Amniotic stem cell (primary cell): ENCODE results near the gene TMA16.
"Not testable (repeated sequence)": the region's sequence is repeated elsewhere in the genome, so short reads cannot be mapped to it uniquely, and the experiment has no call there.

ENCODE experiments used
- DNase-seq: peaks from one replicate; lab custom pipeline; 2025; lab: John Stamatoyannopoulos, UW

TMA16 gene

DNA sequence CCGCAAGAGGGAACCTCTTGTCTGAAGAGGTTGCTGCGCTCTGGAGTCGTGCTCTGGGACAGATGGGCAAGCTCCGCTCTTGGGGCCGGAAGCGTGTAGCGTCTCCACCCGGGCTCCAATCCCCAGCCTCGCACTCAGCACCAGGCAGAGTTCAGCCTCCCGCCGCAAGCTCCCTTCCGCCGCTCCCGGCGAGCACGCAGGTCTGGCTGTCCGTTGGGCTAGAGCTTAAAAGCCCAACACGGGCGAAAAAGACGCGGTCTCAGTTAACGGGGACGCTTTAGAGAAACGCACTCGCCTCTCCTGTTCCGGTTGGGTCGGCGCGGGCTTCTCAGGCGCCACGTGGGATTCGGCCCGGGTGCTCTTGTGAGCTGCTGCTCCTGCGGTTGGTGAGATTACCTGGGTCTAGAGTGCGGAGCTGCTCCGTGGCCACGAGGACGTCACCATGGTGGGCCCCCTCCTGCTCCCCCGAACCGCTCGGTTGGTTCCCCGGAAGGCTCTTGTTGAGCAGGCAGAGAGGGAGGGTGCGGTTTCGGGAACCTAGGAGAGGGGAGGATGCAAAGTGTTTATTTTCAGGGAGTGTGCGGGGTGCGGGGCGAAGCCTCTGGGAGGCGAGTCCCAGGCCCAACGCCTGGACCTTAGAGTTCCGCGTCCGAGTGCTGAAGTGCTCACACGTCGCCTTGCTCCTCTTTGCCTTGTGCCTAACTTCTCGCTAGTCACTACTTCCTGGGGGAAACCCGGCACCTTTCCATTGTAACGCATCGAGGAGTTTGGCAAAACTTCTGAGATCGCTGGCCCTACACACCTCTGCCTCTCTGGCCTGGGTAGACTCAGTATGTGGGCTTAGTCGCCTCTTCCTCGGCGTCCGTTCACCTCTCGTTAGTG is at the start of gene TMA16:
Gene TMA16, plus strand, starts transcription at position 331 of the 882 bp plus-strand sequence. Its CDS starts 112 bp downstream, at position 443.
- peak; percentile 86 for DNase-seq

DNA sequence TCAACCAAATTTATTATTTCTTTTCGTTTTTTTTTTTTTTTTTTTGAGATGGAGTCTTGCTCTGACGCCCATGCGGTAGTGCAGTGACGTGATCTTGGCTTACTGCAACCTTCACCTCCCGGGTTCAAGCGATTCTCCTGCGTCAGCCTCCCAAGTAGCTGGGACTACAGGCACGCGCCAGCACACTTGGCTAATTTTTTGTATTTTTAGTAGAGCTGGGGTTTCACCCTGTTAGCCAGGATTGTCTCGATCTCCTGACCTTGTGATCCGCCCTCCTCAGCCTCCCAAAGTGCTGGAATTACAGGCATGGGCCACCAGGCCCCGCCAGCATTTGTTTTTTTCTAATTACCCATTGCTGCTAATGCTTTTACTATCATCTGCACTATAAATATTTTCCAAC is 47.5 kb upstream of the TMA16 start:
- not testable (repeated sequence) for DNase-seq

DNA sequence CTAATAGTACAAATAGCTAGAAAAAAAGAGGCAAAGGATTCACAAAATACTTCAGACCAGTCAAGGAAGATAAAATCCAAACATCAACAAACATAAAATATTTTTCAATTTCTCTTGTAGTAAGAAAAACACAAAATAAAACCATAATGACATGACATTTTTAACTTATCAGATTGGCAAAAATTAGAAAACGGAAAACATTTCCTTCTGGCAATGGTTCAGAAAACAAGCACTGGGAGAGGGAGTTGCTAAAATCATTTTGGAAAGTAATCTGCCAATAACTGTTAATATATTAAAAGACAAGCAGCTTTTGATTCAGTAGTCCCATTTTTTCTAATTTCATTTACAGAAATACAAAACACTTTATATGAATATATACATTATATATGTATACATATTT is 47.0 kb upstream of the TMA16 start:
- DNase-seq: no peak

DNA sequence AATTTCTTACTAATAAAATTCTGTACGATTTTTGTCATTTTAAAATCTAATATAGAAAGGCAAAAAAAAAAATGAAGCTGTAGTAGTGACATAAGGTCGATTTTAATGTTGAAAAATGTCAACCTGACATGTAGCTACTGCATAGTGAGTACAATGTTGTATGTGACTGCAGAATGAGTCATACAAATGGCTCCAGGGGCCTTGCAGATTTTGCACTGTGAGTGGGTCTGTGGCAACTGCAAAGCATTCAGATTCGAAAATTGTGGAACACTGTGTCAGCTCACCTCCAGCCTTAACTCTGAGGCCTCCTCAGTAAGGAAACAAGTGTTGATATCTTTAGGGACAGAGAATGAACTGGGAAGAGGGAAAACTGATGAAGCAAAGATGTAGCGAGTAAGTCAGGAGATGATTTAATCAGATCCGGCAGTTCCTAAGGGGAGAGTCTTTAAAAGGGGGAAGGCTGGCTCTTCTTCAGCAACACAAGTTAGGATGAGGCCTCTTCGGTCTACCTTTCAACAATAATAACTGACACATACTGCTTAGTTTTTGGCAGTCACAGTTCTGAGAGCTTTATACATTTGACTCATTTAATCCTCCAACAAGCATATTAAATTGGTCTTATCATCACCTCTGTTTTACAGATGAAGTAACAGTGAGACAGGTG is 45.8 kb upstream of the TMA16 start:
- no peak for DNase-seq

DNA sequence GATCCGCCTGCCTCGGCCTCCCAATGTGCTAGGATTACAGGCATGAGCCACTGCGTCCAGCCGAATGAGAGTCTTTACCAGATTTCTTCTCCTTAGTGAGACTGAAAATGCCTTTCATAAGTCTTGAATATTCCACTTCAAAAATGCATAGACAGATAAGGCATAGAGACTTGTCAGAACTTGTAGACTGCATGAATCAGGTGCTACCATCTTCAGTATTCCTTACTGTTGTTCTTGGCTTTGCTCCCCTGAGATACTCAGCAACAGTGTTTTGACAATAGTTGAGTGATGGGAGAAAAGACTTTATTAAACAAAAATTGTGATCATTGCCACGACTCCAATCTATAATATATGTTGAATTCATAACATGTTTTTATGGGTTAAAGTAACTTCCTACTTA is 31.9 kb upstream of the TMA16 start:
- no peak for DNase-seq

DNA sequence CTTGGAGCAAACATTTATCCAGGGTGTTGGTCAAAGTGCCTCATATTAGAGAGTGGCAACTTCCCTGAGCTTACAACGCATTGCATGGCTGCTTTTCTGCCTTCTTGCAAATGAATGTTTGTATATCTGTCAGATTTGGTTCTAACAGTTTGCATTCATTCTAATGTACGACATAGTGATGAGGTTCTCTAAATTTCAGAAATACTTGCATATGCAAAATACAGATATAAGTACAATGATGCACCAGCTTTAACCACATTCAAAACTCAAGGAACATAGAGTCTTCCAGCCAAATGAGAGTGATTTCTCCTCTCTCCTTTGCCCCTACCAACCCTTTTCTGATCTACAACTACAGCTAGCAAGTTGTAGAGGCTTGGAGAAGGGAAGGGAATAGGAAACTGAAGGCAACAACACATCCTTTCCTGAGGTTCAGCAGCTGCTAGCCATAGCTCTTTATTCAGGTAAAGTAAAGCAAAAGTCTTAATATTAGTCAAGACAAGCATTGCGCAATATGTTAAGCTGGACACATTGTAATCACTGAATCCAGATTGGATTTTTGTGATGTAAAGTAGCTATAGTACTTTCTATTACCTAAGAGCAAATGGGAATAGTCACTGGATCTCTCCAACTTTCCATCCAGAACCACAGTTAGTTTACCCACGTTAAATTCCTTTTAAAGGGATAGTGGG is 27.3 kb upstream of the TMA16 start:
- DNase-seq: no peak

DNA sequence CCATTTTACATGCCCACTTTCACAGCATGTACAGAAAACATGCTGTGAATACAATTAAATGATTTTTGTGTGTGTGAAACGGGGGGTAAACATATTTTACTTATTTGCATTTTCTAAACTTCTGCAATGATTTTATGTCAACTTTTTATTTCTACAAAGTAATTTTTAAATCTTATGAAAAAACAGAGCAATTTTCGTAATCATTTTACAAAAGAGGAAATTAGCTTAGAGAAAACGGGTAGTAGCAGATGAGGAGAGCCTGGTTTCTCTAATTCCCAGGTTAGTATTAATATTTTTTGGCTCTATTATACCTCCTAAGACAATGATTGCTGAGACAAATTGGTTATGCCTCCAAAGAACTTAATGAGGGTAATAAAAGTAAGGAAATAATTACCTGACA is 24.1 kb upstream of the TMA16 start:
- DNase-seq: no peak

DNA sequence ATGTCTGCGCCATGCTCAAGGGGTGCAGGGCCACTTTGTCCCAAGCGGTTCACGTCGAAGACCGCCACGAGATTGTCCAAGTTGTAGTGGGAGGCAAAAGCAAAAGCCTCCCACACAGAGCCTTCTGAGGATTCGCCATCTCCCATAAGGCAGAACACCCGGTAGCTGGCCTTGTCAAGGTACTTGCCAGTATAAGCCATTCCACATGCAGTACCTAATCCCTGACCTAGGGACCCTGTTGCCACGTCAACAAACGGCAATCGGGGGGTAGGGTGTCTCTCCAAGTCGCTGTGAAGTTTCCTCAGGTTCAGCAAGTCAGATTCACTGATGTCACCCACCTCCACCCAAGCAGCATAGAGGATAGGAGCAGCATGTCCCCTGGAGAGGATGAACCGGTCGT is 21.4 kb upstream of the TMA16 start:
- no peak for DNase-seq

DNA sequence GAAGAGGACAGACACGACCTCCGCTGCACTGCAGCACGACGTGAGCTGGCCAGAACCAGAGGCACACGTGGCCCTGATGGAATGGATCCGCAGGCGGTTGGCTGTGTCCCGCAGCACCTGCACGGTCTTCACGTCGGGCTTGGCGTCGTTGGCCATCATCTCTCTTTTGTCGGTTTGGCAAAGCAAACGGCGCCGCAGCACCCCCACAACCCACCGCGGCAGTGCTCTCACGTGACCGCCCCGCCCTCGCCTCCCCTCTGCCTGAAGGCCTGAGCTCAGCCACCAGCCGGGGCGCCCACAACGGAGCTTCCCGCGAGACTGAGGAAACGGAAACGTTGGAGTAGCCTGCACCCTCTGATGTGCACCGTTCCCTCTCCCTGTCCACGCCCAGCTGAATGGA is 20.9 kb upstream of the TMA16 start, which contains the start of gene TKTL2:
Gene TKTL2, minus strand, starts transcription at position 179 of the 400 bp plus-strand sequence. Its CDS starts 20 bp downstream, at position 159.
- DNase-seq: no peak

DNA sequence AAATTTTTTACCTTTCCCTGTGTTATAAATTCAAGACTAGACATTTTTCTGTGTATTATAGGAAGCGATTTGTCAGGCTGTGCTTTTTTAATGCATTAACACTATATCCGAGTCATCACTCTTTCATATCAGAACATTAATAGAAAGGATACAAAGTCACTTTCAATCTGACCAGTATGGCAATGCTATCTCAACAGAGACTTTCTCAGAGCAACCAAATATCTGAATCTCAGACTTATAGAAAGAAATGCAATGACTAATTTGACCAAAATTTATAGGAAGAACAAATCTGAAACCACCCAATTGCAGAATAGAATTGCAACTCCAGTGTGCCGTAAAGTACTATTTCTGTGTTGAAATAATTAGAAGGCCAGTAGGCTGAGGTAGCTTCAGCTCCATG is 20.5 kb upstream of the TMA16 start:
- DNase-seq: no peak

DNA sequence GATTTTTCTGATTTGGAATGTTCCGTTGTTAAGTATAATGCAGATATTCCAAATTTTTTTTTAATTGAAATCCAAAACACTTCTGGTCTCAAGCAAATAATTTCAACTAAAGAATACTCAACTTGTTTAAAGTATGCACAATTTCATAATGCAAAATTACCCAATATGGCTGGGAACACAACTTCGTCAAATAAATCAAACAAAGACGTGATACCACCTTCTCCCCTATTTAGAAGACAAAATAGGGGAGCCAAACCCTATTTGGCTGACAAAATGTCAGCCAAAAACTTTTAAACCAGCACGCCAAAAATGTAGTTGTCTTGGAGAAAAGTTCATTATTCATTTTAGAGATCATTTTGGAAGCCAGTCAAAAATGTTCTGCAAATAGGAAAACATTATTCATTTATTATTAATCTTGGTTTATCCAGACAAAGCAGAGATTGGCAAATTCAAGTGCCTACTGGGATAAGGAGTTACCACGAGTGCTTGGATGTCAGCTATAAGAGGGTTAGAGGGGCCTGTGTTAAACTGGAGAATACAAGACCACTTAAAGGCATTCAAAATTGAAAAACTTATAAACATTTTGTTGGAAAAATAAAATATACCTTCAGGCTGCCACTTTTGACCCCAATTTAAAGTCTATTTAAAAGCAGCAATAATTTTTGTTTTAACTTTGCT is 17.6 kb upstream of the TMA16 start:
- DNase-seq: no peak

DNA sequence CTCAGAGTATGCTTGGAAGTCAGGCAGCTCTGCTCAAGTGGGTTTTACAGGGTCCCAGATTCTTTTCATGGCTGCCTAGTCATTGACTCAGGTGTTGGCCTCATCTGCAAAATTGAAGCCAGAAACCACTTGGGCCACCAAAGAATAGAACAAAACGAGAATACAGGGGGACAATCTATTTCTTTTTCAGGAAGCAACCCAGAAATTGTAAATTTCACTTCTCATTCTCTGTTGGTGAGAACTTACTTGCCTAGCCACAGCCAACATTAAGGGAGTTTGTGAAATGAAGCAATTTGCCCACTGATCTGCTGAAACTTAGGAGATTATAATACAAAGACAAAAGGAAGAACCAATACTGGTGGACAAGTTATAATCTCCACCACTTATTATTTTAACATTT is 12.3 kb upstream of the TMA16 start:
- DNase-seq: no peak

DNA sequence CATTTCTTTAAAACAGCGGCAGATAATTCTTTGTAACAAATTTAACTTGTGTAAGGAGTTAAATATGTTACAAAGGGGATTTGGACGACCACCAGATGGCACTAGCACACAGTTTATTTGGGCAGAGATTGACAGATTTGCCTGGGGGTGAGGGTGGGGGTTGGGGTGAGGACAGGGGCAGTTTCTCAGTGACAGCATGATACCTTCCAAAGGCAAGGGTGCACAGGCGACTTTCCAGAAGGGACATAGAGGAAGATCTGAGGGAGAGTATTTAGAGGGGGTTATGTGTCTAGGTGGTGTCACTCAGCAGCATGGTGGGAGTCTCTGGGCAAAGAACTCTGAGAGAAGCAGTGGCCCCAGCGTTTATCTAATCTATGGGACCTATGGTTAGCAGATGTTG is 9.6 kb upstream of the TMA16 start:
- peak; percentile 58 for DNase-seq

DNA sequence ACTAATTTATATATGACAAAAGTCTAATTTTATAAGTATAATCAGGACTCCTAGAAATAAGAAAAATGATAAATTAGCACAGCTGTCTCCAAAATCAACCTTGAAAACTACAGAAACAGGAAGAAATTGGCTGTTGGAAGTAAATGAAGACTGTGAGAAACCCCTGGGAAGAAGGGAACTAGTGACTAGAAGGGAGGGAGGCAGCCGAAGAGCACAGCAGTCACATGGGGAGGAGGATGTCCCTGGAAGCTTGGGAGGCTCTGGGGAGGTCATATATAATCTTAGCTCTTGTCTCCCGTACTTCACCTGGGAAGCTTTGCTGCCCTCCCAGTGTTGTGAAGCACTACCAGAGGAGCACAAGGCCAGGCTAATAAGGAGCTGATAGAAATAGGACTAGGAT is 8.9 kb upstream of the TMA16 start:
- DNase-seq: no peak

DNA sequence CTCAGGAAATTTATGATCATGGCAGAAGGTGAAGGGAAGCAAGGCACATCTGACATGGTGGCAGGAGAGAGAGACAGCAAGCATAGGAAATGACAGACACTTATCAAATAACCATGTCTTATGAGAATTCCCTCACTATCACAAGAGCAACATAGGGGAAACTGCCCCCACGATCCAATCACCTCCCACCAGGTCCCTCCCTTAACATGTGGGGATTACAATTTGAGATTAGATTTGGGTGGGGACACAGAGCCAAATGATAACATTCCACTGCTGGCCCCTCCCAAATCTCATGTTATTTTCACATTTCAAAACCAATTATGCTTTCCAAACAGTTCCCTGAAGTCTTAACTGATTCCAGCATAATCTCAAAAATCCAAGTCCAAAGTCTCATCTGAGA is 8.2 kb upstream of the TMA16 start:
- DNase-seq: no peak

DNA sequence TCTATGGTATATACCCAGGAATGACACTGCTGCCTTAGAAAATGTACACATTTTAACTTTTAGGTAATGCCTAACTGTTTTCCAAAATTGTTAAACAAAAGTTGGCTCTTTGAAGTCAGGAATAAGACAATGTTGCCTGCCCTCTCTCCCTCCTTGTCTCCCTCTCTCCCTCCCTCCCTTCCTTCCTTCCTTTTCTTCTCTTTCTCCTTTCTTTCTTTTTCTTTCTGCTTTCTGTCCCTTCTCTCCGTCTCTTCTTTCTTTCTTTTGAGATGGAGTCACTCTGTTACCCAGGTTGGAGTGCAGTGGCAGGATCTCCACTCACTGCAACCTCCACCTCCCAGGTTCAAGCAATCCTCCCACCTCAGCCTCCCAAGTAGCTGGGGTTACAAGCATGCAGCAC is 4.6 kb upstream of the TMA16 start:
- DNase-seq: no peak

DNA sequence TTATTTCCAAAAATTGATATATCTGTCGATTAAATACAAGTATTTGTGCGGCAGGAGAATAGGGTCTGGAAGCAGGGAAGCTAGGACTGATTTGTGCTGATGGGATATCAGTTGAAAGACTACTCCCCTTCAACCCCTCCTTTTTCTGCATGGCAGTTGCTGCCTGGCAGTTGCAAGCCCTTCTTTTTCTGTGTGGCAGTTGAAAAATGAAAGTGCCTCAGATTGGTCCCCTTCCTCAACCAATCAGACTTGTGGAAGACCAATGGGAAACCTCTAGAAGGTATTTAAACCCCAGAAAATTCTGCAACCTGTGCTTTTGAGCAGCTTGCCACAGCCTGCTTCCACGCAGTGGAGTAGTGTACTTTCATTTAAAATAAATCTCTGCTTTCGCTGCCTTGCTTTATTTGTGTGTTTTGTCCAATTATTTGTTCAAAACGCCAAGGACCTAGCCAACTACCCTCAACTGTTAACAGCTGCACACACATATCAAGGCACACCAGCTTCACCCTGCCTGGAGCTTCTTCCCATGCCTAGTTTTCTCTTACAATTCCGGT is 1.5 kb upstream of the TMA16 start:
- no peak for DNase-seq

DNA sequence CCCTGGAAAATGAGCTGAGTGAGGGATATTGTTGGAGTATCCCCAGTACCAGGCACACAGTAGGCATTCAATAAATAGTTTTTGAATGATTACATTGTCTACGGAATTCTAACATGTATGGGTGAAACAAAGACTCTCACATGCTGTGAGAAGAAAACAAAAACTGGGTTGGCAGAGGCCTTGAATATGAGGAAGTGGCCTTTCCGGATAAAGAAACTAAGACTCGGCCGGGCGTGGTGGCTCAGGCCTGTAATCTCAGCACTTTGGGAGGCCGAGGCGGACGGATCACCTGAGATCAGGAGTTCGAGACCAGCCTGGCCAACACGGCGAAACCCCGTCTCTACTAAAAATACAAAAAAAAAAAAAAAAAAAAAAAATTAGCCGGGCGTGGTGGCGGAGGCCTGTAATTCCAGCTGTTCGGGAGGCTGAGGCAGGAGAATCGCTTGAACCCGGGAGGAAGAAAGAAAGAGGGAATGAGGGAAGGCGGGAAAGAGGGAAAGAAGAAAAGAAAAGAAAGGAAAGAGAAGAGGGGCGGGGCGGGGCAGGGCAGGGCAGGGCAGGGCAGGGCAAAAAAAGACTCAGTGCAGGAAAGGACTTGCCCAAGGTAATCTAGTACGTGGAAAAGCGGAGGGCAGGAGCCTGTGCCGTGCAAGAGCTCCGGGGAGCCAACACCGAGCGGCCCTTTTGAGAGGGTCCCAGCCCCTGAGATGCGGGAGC is 689 bp upstream of the TMA16 start:
- DNase-seq: no peak

DNA sequence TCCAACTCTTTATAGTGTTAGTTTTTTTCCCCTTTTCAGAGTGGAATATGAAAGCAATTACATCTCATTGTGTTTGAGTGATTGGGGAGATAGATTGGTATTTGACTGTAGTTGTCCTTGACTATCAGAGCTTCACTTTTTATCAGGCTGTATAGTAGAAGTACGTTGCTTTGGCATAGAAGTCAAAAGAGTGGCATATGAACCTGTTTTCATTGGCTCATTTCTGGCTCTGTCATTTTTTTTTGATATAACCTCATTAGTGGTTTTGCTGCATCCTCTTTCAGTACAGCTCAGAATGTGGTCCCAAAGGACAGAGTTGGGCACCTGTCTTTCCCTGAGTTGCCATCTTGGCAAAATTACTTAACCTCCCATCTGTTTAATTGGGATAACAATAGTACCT is 1.4 kb downstream of the TMA16 start:
- DNase-seq: no peak

DNA sequence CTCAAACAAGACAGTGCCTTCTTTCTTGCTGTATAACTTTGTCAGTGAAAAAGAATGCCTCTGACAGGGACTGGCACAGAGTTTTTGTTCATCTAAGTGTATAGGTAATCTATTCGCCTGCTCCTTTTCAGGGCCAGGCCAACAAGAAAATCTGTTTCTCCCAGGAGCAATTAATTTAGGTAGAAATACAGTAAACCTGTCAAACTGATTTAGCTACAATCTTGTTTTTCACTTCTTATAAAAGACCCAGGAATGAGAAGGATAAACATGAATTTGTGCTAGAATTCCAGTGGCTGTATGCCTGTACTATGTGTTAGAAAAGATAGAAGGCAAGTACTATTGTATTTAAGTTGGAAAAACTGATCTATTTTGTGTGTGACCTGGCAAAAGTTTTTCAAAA is 6.1 kb downstream of the TMA16 start:
- DNase-seq: no peak

DNA sequence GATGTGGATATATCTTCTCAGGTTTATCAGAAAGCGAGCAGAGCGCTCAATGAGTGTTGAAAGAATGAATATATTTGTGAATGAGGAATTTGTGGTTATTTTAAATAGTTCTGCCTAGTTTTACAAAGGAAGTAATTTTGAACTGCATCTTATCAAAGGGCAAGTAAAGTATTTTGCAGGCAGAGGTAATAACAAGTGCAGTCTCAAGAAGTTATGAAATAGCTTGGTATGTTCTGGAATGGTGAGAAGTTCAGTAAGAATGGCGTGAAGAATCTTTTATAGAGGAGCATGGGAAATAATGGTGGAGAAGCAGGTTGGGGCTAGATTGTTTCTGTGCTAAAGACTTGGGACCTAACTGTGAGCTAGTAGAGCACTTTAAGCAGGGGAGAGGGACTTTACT is 10.9 kb downstream of the TMA16 start:
- DNase-seq: no peak
